Heart left ventricle (tissue), 13 donors: ENCODE data around the gene USP17L28.
"Not testable (repeated sequence)": the region's sequence is repeated elsewhere in the genome, so short reads cannot be mapped to it uniquely, and the experiment has no call there.

Experiments used
- CTCF ChIP-seq, 12 donors: fragments of 200-600 bp; sonication (generic) in 4 of 12; IDR thresholded peaks; one replicate each; pipeline versions ENCODE4 v1.5.0 to v1.8.0; 2018 to 2022; ENCODE audit warnings: antibody characterized with exemption in 12 of 12, mild to moderate bottlenecking in 5 of 12
- POLR2A ChIP-seq, 2 donors: fragments of 450-650 bp; IDR thresholded peaks; one replicate each; pipeline ENCODE4 v1.6.1; 2017; ENCODE audit warnings: antibody characterized with exemption in 2 of 2, mild to moderate bottlenecking in 2 of 2, moderate library complexity in 2 of 2
- donor health status: ischemic (EF 13 %, LVEDD 7.1; RV severe dilation, severe dysfunction).
- donor health status: DM: no; HTN: yes; CAD: no.
- donor health status: DM: no; HTN: no; CAD: no.
- donor health status: ischemic (EF 25% LVEDD 6.9; RV normal size, moderate dysfunction).
- donor health status: ischemic (EF 25% LVEDD 5.7; RV mildly dilated, moderate dysfunction).
- donor health status: ischemic (EF 35%, LVEDD 5.7; RV mildly dilated, moderate dysfunction).
- donor health status: nonischemic (EF 11% LVEDD 7.7; RV severe dilation, severe dysfunction).
- donor health status: DM: yes; HTN: yes; CAD: no.
- donor health status: PGD.
- donor health status: ischemic (EF 29% LVEDD 5.4; RV normal size, mild dysfunction).
- donor health status: nonischemic (EF 23%, LVEDD 6.1; RV moderate dilation, normal function).

GRCh38 chr4:9362829-9363228 is 14.1 kb downstream of the USP17L28 start, which contains the start of gene USP17L30:
- not testable (repeated sequence) for TF ChIP-seq CTCF, POLR2A (IDR thresholded peaks at IDR 0.05)
